Measurements from ENCODE around the gene ULK4. TPM values are rescaled to one million over a fixed set of nuclear protein-coding genes. Genes with fewer than 3 reads are reported as not detected.

ULK4 gene
- polyA plus RNA-seq, 1 of the 3 experiments (the other 2 are of a cell fraction), result 6.2 TPM

DNA sequence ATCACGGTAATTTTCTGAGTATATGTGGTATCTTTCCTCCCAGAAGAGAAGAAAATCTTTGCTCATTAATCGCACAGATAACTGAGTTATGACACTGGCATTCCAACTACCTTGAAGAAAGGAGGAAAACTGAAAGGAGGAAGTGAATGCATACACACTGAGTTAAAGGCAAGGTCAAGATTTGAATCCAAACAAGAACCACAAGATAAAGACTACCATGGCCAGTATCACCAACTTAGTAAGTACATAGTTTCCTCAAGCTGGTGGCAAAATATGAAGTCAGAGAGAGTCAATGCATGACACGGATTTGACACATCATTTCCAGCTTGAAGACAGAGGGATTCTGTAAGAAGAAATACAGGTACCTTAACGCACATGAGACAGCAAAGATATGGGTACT, 287.5 kb downstream of the ULK4 start:
- Histone ChIP-seq H3K27me3 (ENCODE audit: insufficient read depth) (no peaks in the 10 kb centered on the region), H3K4me2 (no peak overlapping the region), H4K20me1 (ENCODE audit: insufficient read depth) (no peaks in the 10 kb centered on the region), H3F3A (replicated peaks; ENCODE audit: insufficient read depth) (no peaks in the 10 kb centered on the region), H3K36me3 (replicated peaks in 1 of 2; ENCODE audit: control insufficient read depth in 1 of 2, insufficient read depth in 2 of 2, low read length in 1 of 2) (no peaks in the 10 kb centered on the region), H3K9me3 (no peaks in the 10 kb centered on the region), H3K9me2 (no peaks in the 10 kb centered on the region), H2AFZ (ENCODE audit: low read depth) (no peak overlapping the region), H3K79me2 (ENCODE audit: insufficient read depth) (no peaks in the 10 kb centered on the region), H3K9ac (no peak overlapping the region), H3K4me3 (ENCODE audit: low read depth in 2 of 2, low read length in 1 of 2) (no peak overlapping the region), H3K27ac (ENCODE audit: low read depth in 2 of 2, low read length in 1 of 2) (no peak overlapping the region), H3K4me1 (ENCODE audit: control insufficient read depth in 1 of 2, insufficient read depth in 2 of 2, low read depth in 1 of 2, low read length in 1 of 2) (no peaks in the 10 kb centered on the region; a peak in 1 of 4 replicates)
- DNase-seq, result no peak
- WGBS (ENCODE audit: low lambda C conversion rate), result 82% methylated on average over 4 of the region's 4 CpGs
- ChIA-PET POLR2A (no interaction called here), CTCF (no interaction called here)
- TF ChIP-seq MEF2A (IDR thresholded peaks at IDR 0.05; ENCODE audit: borderline replicate concordance, low read depth), result no peak

DNA sequence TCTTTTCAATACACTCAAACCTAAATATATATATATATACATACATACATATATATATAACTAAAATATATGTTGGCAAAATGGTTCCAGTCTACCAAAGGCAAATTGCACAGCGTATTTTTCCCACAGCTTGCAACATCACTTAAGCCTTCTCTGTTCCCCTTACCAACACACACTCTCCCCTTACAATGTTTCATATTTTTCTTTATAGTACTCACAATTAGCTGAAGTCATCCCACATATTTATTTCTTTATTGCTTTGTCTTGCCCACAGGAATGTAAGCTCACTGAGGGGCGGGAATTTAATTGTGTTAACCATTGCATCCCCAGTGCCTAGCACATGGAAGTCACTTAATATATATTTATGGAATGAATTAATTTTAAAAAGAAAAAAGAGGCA, 288.3 kb downstream of the ULK4 start:
- Histone ChIP-seq H3K36me3 (replicated peaks in 1 of 2; ENCODE audit: control insufficient read depth in 1 of 2, insufficient read depth in 2 of 2, low read length in 1 of 2) (no peaks in the 10 kb centered on the region), H3K27me3 (ENCODE audit: insufficient read depth) (no peaks in the 10 kb centered on the region), H3K4me2 (no peak overlapping the region), H3K4me3 (ENCODE audit: low read depth in 2 of 2, low read length in 1 of 2) (no peak overlapping the region), H3K9me2 (no peaks in the 10 kb centered on the region), H3K9me3 (no peaks in the 10 kb centered on the region), H3K27ac (ENCODE audit: low read depth in 2 of 2, low read length in 1 of 2) (no peak overlapping the region), H3K4me1 (ENCODE audit: control insufficient read depth in 1 of 2, insufficient read depth in 2 of 2, low read depth in 1 of 2, low read length in 1 of 2) (no peaks in the 10 kb centered on the region; a peak in 1 of 4 replicates), H3K79me2 (ENCODE audit: insufficient read depth) (no peaks in the 10 kb centered on the region), H3F3A (replicated peaks; ENCODE audit: insufficient read depth) (no peaks in the 10 kb centered on the region), H3K9ac (no peak overlapping the region), H2AFZ (ENCODE audit: low read depth) (no peak overlapping the region), H4K20me1 (ENCODE audit: insufficient read depth) (no peaks in the 10 kb centered on the region)
- WGBS (ENCODE audit: low lambda C conversion rate), result 81% methylated on average over 2 of the region's 2 CpGs
- CTCF ChIA-PET, result no interaction called here
- DNase-seq, result no peak
- no peak for TF ChIP-seq MEF2A (IDR thresholded peaks at IDR 0.05; ENCODE audit: borderline replicate concordance, low read depth)
- no peak for TF ChIP-seq SMC3 (IDR thresholded peaks at IDR 0.05; ENCODE audit: low read depth, low read length)
- TF ChIP-seq, protein P1, sequence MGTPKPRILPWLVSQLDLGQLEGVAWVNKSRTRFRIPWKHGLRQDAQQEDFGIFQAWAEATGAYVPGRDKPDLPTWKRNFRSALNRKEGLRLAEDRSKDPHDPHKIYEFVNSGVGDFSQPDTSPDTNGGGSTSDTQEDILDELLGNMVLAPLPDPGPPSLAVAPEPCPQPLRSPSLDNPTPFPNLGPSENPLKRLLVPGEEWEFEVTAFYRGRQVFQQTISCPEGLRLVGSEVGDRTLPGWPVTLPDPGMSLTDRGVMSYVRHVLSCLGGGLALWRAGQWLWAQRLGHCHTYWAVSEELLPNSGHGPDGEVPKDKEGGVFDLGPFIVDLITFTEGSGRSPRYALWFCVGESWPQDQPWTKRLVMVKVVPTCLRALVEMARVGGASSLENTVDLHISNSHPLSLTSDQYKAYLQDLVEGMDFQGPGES (IDR thresholded peaks at IDR 0.05; ENCODE audit: low read depth, low read length), result no peak
- no peak for TF ChIP-seq TCF12 (IDR thresholded peaks at IDR 0.05)
- POLR2A ChIA-PET, result no interaction called here

DNA sequence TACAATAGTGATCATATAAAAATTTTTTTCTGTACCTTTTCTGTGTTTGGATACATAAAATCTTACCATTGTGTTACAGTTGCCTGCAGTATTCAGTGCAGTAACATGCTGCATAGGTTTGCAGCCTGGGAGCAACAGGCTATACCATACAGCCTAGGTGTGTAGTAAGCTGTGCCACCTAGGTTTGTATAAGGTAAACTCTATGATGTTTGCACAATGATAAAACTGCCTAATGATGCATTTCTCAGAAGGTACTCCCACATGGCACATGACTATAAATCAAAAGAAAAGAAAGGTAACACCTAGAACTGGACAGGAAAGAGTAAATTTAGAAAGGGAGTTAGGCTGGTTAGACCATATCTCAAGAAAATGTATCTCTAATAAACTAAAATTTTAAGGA, 293.5 kb downstream of the ULK4 start:
- Histone ChIP-seq H3K27ac (ENCODE audit: low read depth in 2 of 2, low read length in 1 of 2) (no peak overlapping the region), H3K4me3 (ENCODE audit: low read depth in 2 of 2, low read length in 1 of 2) (no peak overlapping the region), H3K9ac (no peak overlapping the region), H3K9me3 (no peaks in the 10 kb centered on the region), H3K4me1 (ENCODE audit: control insufficient read depth in 1 of 2, insufficient read depth in 2 of 2, low read depth in 1 of 2, low read length in 1 of 2) (no peaks in the 10 kb centered on the region), H3K36me3 (replicated peaks in 1 of 2; ENCODE audit: control insufficient read depth in 1 of 2, insufficient read depth in 2 of 2, low read length in 1 of 2) (peaks cover 1 to 7% of the 10 kb centered on the region in 2 experiments), H3K79me2 (ENCODE audit: insufficient read depth) (no peaks in the 10 kb centered on the region), H3K9me2 (no peaks in the 10 kb centered on the region), H3F3A (replicated peaks; ENCODE audit: insufficient read depth) (no peaks in the 10 kb centered on the region), H2AFZ (ENCODE audit: low read depth) (no peak overlapping the region), H3K27me3 (ENCODE audit: insufficient read depth) (no peaks in the 10 kb centered on the region), H4K20me1 (ENCODE audit: insufficient read depth) (no peaks in the 10 kb centered on the region), H3K4me2 (no peak overlapping the region)
- POLR2A ChIA-PET, result no interaction called here
- no peak for DNase-seq
- TF ChIP-seq TCF12 (IDR thresholded peaks at IDR 0.05), result no peak
- CTCF ChIA-PET, result no interaction called here

DNA sequence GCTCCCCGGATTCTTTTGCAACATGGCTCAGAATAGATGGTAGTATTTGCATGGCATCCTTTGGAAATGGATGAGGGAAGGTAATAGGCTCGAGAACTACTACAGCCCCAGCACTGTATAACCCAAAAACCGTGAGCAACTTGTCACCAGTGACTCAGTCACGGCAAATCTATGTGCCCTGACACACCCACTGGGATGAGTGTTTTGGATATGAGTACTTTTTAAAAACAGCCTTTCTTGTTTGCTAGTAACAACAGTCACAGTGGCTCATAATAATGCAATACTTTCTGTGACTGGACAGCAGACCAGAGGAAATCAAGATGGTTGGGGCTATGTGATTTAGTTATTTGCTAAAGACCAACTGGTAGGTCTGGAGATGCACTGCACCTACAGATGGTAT, 299.6 kb downstream of the ULK4 start:
- H3K9ac ChIP-seq, result no peak overlapping the region
- no peaks in the 10 kb centered on the region for H3F3A ChIP-seq (replicated peaks; ENCODE audit: insufficient read depth)
- CTCF ChIA-PET, result no interaction called here
- no peak for DNase-seq
- no peaks in the 10 kb centered on the region for H3K4me1 ChIP-seq (ENCODE audit: control insufficient read depth in 1 of 2, insufficient read depth in 2 of 2, low read depth in 1 of 2, low read length in 1 of 2)
- TF ChIP-seq, protein P2, sequence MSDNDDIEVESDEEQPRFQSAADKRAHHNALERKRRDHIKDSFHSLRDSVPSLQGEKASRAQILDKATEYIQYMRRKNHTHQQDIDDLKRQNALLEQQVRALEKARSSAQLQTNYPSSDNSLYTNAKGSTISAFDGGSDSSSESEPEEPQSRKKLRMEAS (IDR thresholded peaks at IDR 0.05; ENCODE audit: low read depth), result no peak
- H3K4me3 ChIP-seq (ENCODE audit: low read depth in 2 of 2, low read length in 1 of 2), result no peak overlapping the region
- POLR2A ChIA-PET, result no interaction called here
- H3K36me3 ChIP-seq (replicated peaks in 1 of 2; ENCODE audit: control insufficient read depth in 1 of 2, insufficient read depth in 2 of 2, low read length in 1 of 2), result peaks cover 2 to 11% of the 10 kb centered on the region in 2 experiments
- H3K9me3 ChIP-seq, result 0 out of 2 replicates have a peak, but pooled peaks cover 3% of the 10 kb centered on the region
- no peaks in the 10 kb centered on the region for H4K20me1 ChIP-seq (ENCODE audit: insufficient read depth)
- no peaks in the 10 kb centered on the region for H3K27me3 ChIP-seq (ENCODE audit: insufficient read depth)
- no peaks in the 10 kb centered on the region for H3K9me2 ChIP-seq
- 95% methylated on average over 4 of the region's 4 CpGs for WGBS (ENCODE audit: low lambda C conversion rate)
- no peak overlapping the region for H3K27ac ChIP-seq (ENCODE audit: low read depth in 2 of 2, low read length in 1 of 2)
- no peak overlapping the region for H2AFZ ChIP-seq (ENCODE audit: low read depth)
- no peak overlapping the region for H3K4me2 ChIP-seq
- no peaks in the 10 kb centered on the region for H3K79me2 ChIP-seq (ENCODE audit: insufficient read depth)
